Activated B cell treated with CpG ODN at 0.5 μM for 24 hours (primary cell): ENCODE results near the gene EMD. TPM values are rescaled to one million over a fixed set of nuclear protein-coding genes. Genes with fewer than 3 reads are reported as not detected.

ENCODE experiments used
- ATAC-seq: fragments of 200-7000 bp; cut with Tn5 transposase; one replicate; pipeline ENCODE4 v1.10.0; 2021; ENCODE audit warnings: low read depth, mild to moderate bottlenecking, moderate library complexity
- CTCF ChIA-PET: fragments of 350-600 bp; sonication (Branson Sonifier 250); formaldehyde crosslinking; loops from one replicate; lab custom pipeline; 2021; ENCODE audit warnings: antibody characterized with exemption; lab: Charles Lee
- POLR2A ChIA-PET: fragments of 350-600 bp; sonication (Branson Sonifier 250); formaldehyde crosslinking; loops from one replicate; lab custom pipeline; 2021; ENCODE audit warnings: antibody characterized with exemption; lab: Charles Lee
- DNase-seq: peaks from one replicate; pipeline ENCODE4 v3.0.0; 2022
- H3K27ac Mint-ChIP-seq: one replicate; pipeline ENCODE4 v1.8.0; 2020; ENCODE audit warnings: mixed read lengths
- H3K27me3 Mint-ChIP-seq: one replicate; pipeline ENCODE4 v1.8.0; 2021; ENCODE audit warnings: mixed read lengths
- H3K36me3 Mint-ChIP-seq: one replicate; pipeline ENCODE4 v1.8.0; 2021; ENCODE audit warnings: low read depth, mixed read lengths
- H3K4me1 Mint-ChIP-seq: one replicate; pipeline ENCODE4 v1.8.0; 2021; ENCODE audit warnings: mixed read lengths
- H3K4me3 Mint-ChIP-seq: one replicate; pipeline ENCODE4 v1.8.0; 2020; ENCODE audit warnings: mild to moderate bottlenecking, mixed read lengths
- H3K9me3 Mint-ChIP-seq: one replicate; pipeline ENCODE4 v1.8.0; 2020; ENCODE audit warnings: mixed read lengths
- CTCF ChIP-seq: fragments of 200-600 bp; IDR thresholded peaks from one replicate; pipeline ENCODE4 v1.8.0; 2022; ENCODE audit warnings: antibody characterized with exemption, mild to moderate bottlenecking
- intact Hi-C: fragments of 100-400 bp; cut with micrococcal nuclease; formaldehyde crosslinking; loops from one replicate; pipeline ENCODE4 v1.15.1; 2024
- total RNA-seq: library from RNA; stranded (reverse); gene quantifications from 2 replicates; pipeline ENCODE4 v1.2.3, GENCODE V29; 2022

The EMD gene
- total RNA-seq, 1 donor from 2014 or later = 70.2 TPM

- Mint-ChIP-seq H3K9me3 (no peaks in the 10 kb centered on the region), H3K36me3 (peaks cover 55% of the 10 kb centered on the region), H3K27ac (no peak overlapping the region), H3K27me3 (no peaks in the 10 kb centered on the region), H3K4me1 (peaks cover 10% of the 10 kb centered on the region), H3K4me3 (no peak overlapping the region)
- intact Hi-C loops = no loop called here
- DNase-seq (no peak), ATAC-seq (no peak)
- POLR2A ChIA-PET = no interaction called here
- no peak for TF ChIP-seq CTCF
- CTCF ChIA-PET = no interaction called here
Observed at GRCh38 chrX:154356596-154356995, 22.5 kb upstream of the EMD start.

- ChIA-PET POLR2A (interaction anchor here (1.3 kb wide), 1 partner anchor 14 kb away, joined by 11 read pairs; no protein-coding TSS in a partner anchor), CTCF (no interaction called here)
- H3K27me3 Mint-ChIP-seq = no peaks in the 10 kb centered on the region
- intact Hi-C loops = no loop called here
- H3K4me1 Mint-ChIP-seq = peaks cover 3% of the 10 kb centered on the region
- no peak overlapping the region for H3K4me3 Mint-ChIP-seq
- H3K27ac Mint-ChIP-seq = no peak overlapping the region
- no peak for TF ChIP-seq CTCF
- no peak for DNase-seq
- no peaks in the 10 kb centered on the region for H3K9me3 Mint-ChIP-seq
- peaks cover 55% of the 10 kb centered on the region for H3K36me3 Mint-ChIP-seq
- ATAC-seq = no peak
Observed at GRCh38 chrX:154357205-154357604, 21.9 kb upstream of the EMD start.

- H3K4me3 Mint-ChIP-seq = no peak overlapping the region
- no peak overlapping the region for H3K27ac Mint-ChIP-seq
- DNase-seq (no peak), ATAC-seq (no peak)
- H3K36me3 Mint-ChIP-seq = peaks cover 59% of the 10 kb centered on the region
- intact Hi-C loops = no loop called here
- H3K4me1 Mint-ChIP-seq = peaks cover 2% of the 10 kb centered on the region
- no peaks in the 10 kb centered on the region for H3K27me3 Mint-ChIP-seq
- no peaks in the 10 kb centered on the region for H3K9me3 Mint-ChIP-seq
- ChIA-PET CTCF (no interaction called here), POLR2A (interaction anchor here (0.6 to 1.3 kb wide), 2 partner anchors 13 to 18 kb away, joined by 4 to 11 read pairs; no protein-coding TSS in a partner anchor)
- TF ChIP-seq CTCF = no peak
Observed at GRCh38 chrX:154358011-154358410, 21.1 kb upstream of the EMD start.

GRCh38 chrX:154358829-154359228 is 20.3 kb upstream of the EMD start:
- no peak overlapping the region for H3K27ac Mint-ChIP-seq
- peaks cover 2% of the 10 kb centered on the region for H3K4me1 Mint-ChIP-seq
- H3K9me3 Mint-ChIP-seq = no peaks in the 10 kb centered on the region
- no peak for TF ChIP-seq CTCF
- intact Hi-C loops = no loop called here
- no peaks in the 10 kb centered on the region for H3K27me3 Mint-ChIP-seq
- DNase-seq (no peak), ATAC-seq (no peak)
- POLR2A ChIA-PET = no interaction called here
- H3K36me3 Mint-ChIP-seq = peaks cover 54% of the 10 kb centered on the region
- CTCF ChIA-PET = no interaction called here
- no peak overlapping the region for H3K4me3 Mint-ChIP-seq

GRCh38 chrX:154359362-154360154 is 19.5 kb upstream of the EMD start:
- H3K27ac Mint-ChIP-seq = no peak overlapping the region
- ChIA-PET POLR2A (no interaction called here), CTCF (no interaction called here)
- H3K4me3 Mint-ChIP-seq = no peak overlapping the region
- no peaks in the 10 kb centered on the region for H3K9me3 Mint-ChIP-seq
- ATAC-seq (no peak), DNase-seq (no peak)
- no peak for TF ChIP-seq CTCF
- peaks cover 57% of the 10 kb centered on the region for H3K36me3 Mint-ChIP-seq
- intact Hi-C loops = no loop called here
- H3K4me1 Mint-ChIP-seq = peaks cover 2% of the 10 kb centered on the region
- no peaks in the 10 kb centered on the region for H3K27me3 Mint-ChIP-seq
